HG03558 (cell line): ENCODE data around the gene DGCR6.
"Not testable (repeated sequence)": the region's sequence is repeated elsewhere in the genome, so short reads cannot be mapped to it uniquely, and the experiment has no call there.

Experiments used
- ATAC-seq: cut with Tn5 transposase; IDR thresholded peaks from one replicate; pipeline ENCODE4 v1.9.1; 2021; ENCODE audit warnings: moderate number of reproducible peaks; ENCODE audit not compliant: unreplicated experiment; ENCODE audit errors: extremely low read depth

The DGCR6 gene

GRCh38 chr22:18927573-18927972, 21.5 kb downstream of the DGCR6 start:
- no peak for ATAC-seq

GRCh38 chr22:18929459-18929858, 23.3 kb downstream of the DGCR6 start:
- ATAC-seq, result no peak

- ATAC-seq, result no peak
Observed at GRCh38 chr22:18931905-18932652, 26.0 kb downstream of the DGCR6 start.

GRCh38 chr22:18933914-18934313, 27.8 kb downstream of the DGCR6 start:
- no peak for ATAC-seq

GRCh38 chr22:18934688-18935087, 28.6 kb downstream of the DGCR6 start:
- not testable (repeated sequence) for ATAC-seq

- no peak for ATAC-seq
Observed at GRCh38 chr22:18935889-18936529, 29.9 kb downstream of the DGCR6 start, which contains the start of gene PRODH. TSS of gene PRODH (minus strand) at chr22:18936293. CDS start at chr22:18936287, 6 bp downstream.

GRCh38 chr22:18938691-18939090, 32.6 kb downstream of the DGCR6 start:
- not testable (repeated sequence) for ATAC-seq

- not testable (repeated sequence) for ATAC-seq
Observed at GRCh38 chr22:18947105-18947504, 41.0 kb downstream of the DGCR6 start.

- ATAC-seq, result no peak
Observed at GRCh38 chr22:18947905-18948304, 41.8 kb downstream of the DGCR6 start.

GRCh38 chr22:18950141-18950540, 44.0 kb downstream of the DGCR6 start:
- ATAC-seq, result no peak

GRCh38 chr22:18952022-18952421, 45.9 kb downstream of the DGCR6 start:
- no peak for ATAC-seq

- ATAC-seq, result not testable (repeated sequence)
Observed at GRCh38 chr22:18953128-18953527, 47.0 kb downstream of the DGCR6 start.

GRCh38 chr22:18954303-18954989, 48.3 kb downstream of the DGCR6 start:
- ATAC-seq, result not testable (repeated sequence)

GRCh38 chr22:18954990-18955571, 49.0 kb downstream of the DGCR6 start:
- no peak for ATAC-seq

GRCh38 chr22:18955696-18956095, 49.6 kb downstream of the DGCR6 start:
- ATAC-seq, result no peak

- not testable (repeated sequence) for ATAC-seq
Observed at GRCh38 chr22:18956121-18956895, 50.2 kb downstream of the DGCR6 start.

GRCh38 chr22:18956956-18957355, 50.8 kb downstream of the DGCR6 start:
- ATAC-seq, result not testable (repeated sequence)

- not testable (repeated sequence) for ATAC-seq
Observed at GRCh38 chr22:18957621-18958320, 51.7 kb downstream of the DGCR6 start.

GRCh38 chr22:18958321-18958705, 52.2 kb downstream of the DGCR6 start:
- not testable (repeated sequence) for ATAC-seq
